ENCODE data around the gene DDX39A.
"Not testable (repeated sequence)": the region's sequence is repeated elsewhere in the genome, so short reads cannot be mapped to it uniquely, and the experiment has no call there.

DDX39A gene

DNA sequence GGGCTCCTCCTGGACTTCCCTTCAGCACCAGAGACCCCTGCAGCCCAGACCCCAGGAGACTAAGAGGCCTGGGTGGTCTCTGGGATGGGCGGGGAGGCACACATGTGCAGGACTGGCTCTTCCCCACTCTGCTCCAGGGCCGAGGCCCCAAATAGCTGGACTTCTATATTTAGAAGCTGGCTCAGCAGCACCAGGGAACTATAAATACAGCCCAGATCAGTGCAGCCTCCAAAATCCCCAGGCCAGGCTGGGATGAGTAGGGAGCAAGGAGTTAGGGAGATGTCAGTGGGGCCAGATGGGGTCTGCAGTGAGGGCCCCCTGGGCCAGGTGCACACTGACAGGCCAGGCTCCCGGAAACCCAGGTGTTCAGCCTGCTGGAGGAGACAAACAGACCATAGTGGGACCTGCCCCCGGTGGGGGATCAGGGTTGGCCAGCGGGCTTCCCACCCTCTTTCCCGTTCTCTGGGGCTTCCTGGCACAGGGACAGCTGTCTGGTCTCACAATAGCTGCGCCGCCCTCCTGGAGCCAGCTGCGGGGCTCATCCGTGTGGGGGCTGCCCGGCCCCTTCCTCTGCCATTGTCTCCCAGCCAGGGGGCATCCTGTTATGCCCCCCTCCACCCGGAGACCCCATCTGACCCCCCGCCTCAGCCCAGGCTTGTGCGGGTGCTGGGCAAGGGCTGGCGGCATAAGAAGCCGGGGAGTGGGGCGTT is 43.4 kb downstream of the DDX39A start:
- Histone ChIP-seq H3K9me3 (no peaks in the 10 kb centered on the region), H3K4me1 (peaks cover 5 to 68% (median 40%) of the 10 kb centered on the region in 4 donors), H3K27me3 (no peaks in the 10 kb centered on the region), H3K27ac (peak overlapping the region; percentile 80 to 86), H3K4me3 (peak overlapping the region in 1 of 2 donors; percentile 26), H3K36me3 (no peaks in the 10 kb centered on the region)
- intact Hi-C loops (cut with DNase I; ENCODE audit: low total_unique reads) = no loop called here
- peak; percentile 50 to 81 for DNase-seq
- TF ChIP-seq, protein P1, sequence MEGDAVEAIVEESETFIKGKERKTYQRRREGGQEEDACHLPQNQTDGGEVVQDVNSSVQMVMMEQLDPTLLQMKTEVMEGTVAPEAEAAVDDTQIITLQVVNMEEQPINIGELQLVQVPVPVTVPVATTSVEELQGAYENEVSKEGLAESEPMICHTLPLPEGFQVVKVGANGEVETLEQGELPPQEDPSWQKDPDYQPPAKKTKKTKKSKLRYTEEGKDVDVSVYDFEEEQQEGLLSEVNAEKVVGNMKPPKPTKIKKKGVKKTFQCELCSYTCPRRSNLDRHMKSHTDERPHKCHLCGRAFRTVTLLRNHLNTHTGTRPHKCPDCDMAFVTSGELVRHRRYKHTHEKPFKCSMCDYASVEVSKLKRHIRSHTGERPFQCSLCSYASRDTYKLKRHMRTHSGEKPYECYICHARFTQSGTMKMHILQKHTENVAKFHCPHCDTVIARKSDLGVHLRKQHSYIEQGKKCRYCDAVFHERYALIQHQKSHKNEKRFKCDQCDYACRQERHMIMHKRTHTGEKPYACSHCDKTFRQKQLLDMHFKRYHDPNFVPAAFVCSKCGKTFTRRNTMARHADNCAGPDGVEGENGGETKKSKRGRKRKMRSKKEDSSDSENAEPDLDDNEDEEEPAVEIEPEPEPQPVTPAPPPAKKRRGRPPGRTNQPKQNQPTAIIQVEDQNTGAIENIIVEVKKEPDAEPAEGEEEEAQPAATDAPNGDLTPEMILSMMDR (IDR thresholded peaks at IDR 0.05) = no peak

DNA sequence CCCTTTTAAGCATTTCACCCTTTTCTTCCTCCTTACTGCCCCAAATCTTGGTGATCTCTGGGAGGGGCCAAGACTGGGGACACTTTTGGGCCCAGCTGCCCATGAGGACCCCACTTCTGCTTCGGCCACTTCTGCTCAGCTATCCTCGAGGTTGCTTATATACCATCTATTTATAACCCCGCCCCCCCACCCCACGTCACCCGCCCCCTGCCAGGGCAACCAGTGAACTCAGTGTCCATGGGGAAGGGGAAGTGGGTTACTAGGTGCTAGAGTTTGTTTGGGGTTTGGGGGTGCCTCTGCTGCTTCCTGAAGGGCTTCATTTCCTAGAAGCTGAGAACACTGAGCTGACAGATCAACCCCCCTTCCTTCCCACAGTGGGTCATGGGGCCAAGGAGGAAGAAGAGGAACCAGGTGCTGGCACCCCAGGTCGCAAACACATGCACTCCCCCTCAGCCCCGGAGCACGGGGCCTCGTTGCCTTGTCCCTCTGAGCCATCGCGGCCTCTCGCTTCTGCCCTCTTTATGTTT is 44.0 kb downstream of the DDX39A start:
- peaks cover 5 to 68% (median 39%) of the 10 kb centered on the region in 4 donors for H3K4me1 ChIP-seq
- H3K36me3 ChIP-seq = no peaks in the 10 kb centered on the region
- intact Hi-C loops (cut with DNase I; ENCODE audit: low total_unique reads) = no loop called here
- peak overlapping the region in 1 of 2 donors; percentile 26 for H3K4me3 ChIP-seq
- DNase-seq = no peak
- peak overlapping the region; percentile 80 to 86 for H3K27ac ChIP-seq
- no peaks in the 10 kb centered on the region for H3K27me3 ChIP-seq
- TF ChIP-seq, protein P1 (IDR thresholded peaks at IDR 0.05) = no peak
- H3K9me3 ChIP-seq = no peaks in the 10 kb centered on the region

DNA sequence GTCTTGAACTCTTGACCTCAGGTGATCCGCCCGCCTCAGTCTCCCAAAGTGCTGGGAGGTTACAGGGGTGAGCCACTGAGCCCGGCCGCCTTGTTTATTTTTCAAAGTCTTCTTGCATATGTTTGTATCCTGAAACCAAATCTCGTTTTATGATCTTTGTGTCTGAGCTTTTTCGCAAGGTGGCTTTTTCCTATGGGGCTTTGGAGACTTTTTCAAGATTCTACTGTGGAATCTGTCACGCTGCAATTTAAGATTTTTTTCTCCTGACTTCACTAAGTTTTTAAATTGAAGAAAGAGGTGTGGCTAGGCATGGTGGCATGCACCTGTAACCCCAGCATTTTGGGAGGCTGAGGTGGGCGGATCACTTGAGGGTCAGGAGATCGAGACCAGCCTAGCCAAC is 44.8 kb downstream of the DDX39A start:
- H3K36me3 ChIP-seq; H3K27ac ChIP-seq; H3K27me3 ChIP-seq; H3K9me3 ChIP-seq; H3K4me3 ChIP-seq; DNase-seq; intact Hi-C loops (cut with DNase I; ENCODE audit: low total_unique reads): not testable (repeated sequence)
- peaks cover 5 to 68% (median 40%) of the 10 kb centered on the region in 4 donors for H3K4me1 ChIP-seq

DNA sequence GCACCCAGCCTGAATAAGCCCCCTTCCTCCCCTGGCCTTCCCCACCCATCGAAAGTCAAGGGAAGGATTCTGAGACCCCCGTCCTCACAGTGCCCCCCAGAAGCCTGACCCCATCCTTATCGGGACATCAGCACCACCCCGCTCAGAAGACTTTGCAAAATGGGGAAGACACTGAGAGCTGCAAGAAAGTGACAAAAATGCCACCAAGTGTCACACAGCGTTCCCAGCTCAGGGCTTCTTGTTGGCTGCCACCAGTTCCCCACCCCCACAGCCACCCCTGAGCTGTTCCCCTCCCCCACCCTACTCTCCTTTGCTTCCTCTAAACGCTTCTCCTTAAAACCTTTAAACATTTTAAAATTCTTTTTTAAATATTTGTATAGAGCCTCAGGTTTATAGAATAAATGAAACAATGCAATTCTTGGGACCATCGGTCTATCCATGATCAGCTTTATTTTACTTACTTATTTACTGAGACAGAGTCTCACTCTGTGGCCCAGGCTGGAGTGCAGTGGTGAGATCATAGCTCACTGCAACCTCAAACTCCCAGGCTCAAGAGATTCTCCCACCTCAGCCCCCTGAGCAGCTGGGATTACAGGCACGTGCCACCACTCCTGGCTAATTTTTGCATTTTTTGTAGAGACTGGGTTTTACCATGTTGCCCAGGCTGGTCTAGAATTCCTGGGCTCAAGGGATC is 46.6 kb downstream of the DDX39A start:
- H3K36me3 ChIP-seq; H3K4me3 ChIP-seq; H3K27ac ChIP-seq; H3K9me3 ChIP-seq; H3K27me3 ChIP-seq; DNase-seq; intact Hi-C loops (cut with DNase I; ENCODE audit: low total_unique reads): not testable (repeated sequence)
- H3K4me1 ChIP-seq = peaks cover 5 to 54% (median 30%) of the 10 kb centered on the region in 4 donors

DNA sequence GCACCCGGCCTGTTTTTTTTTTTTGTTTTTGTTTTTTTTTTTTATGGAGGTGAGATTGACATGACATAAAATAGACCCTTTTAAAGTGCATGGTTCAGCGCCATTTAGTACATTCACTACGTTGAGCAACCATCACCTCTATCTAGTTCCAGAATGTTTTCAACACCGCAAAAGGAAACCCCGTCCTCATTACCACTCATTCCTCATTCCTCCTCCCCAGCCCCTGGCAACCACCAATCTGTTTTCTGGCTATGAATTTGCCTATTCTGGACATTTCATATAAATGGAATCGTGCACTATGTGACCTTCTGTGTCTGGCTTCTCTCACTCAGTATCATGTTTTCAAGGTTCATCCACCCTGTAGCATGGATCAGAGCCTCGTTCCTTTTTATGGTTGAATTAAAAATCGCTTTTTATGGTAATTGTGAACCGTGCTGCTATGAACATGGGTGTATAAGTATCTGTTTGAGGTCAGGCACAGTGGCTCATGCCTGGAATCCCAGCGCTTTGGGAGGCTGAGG is 47.8 kb downstream of the DDX39A start:
- DNase-seq = no peak
- H3K4me1 ChIP-seq = peaks cover 5 to 48% (median 33%) of the 10 kb centered on the region in 4 donors
- intact Hi-C loops (cut with DNase I; ENCODE audit: low total_unique reads) = no loop called here
- no peaks in the 10 kb centered on the region for H3K27me3 ChIP-seq
- H3K27ac ChIP-seq = no peak overlapping the region
- TF ChIP-seq, protein P1 (IDR thresholded peaks at IDR 0.05) = no peak
- H3K36me3 ChIP-seq = no peaks in the 10 kb centered on the region
- no peak overlapping the region for H3K4me3 ChIP-seq
- no peaks in the 10 kb centered on the region for H3K9me3 ChIP-seq

DNA sequence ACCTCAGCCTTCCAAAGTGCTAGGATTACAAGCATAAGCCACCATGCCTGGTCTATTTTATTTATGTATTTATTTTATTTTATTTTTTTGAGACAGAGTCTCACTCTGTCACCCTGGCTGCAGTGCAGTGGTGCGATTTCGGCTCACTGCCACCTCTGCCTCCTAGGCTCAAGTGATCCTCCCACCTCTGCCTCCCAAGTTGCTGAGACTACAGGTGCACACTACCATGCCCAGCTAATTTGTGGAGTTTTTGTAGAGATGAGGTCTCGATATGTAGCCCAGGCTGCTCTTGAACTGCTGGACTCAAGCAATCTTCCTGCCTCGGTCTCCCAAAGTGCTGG is 48.2 kb downstream of the DDX39A start:
- peaks cover 1 to 44% (median 31%) of the 10 kb centered on the region in 4 donors for H3K4me1 ChIP-seq

More for the DNA sequence above, 48.2 kb downstream of the DDX39A start:
- intact Hi-C loops (cut with DNase I; ENCODE audit: low total_unique reads) = no loop called here
- DNase-seq = no peak
- Histone ChIP-seq H3K27me3 (no peaks in the 10 kb centered on the region), H3K4me3 (no peak overlapping the region), H3K36me3 (no peaks in the 10 kb centered on the region), H3K9me3 (no peaks in the 10 kb centered on the region), H3K27ac (peak overlapping the region in 1 of 2 donors; percentile 89)
- TF ChIP-seq, protein P1 (IDR thresholded peaks at IDR 0.05) = no peak
